ENCODE measurements around the gene VPS4B. TPM values are rescaled to one million over a fixed set of nuclear protein-coding genes. Genes with fewer than 3 reads are reported as not detected.

VPS4B gene
- 43.1 TPM for total RNA-seq (ENCODE audit: unreplicated experiment)
- long read RNA-seq, transcript VPS4B-201 (11 exons, 3,324 nt), result major isoform, 10 of 17 reads
- long read RNA-seq, partial matches to known transcripts, result 6 of 17 reads
- long read RNA-seq, other reads (novel, unspliced or antisense), result 1 of 17 reads

GRCh38 chr18:63422087-63422863, at the start of gene VPS4B:
VPS4B (minus strand) TSS chr18:63422476; CDS start chr18:63422259, 217 bp downstream.
- peaks cover 15% of the 10 kb centered on the region for H3K4me1 Mint-ChIP-seq (ENCODE audit: unreplicated experiment)
- H3K27ac Mint-ChIP-seq (ENCODE audit: unreplicated experiment), result peak within 1 kb of the TSS; percentile 99
- no peaks in the 10 kb centered on the region for H3K9me3 Mint-ChIP-seq (ENCODE audit: unreplicated experiment)
- DNase-seq (ENCODE audit: low spot score), result peak; percentile 99
- peaks cover 14% of the 10 kb centered on the region for H3K36me3 Mint-ChIP-seq (ENCODE audit: low read depth, unreplicated experiment)
- TF ChIP-seq CTCF (IDR thresholded peaks at IDR 0.05; ENCODE audit: unreplicated experiment), result no peak
- H3K4me3 Mint-ChIP-seq (ENCODE audit: unreplicated experiment), result peak within 1 kb of the TSS; percentile 99
- H3K27me3 Mint-ChIP-seq (ENCODE audit: unreplicated experiment), result peaks cover 10% of the 10 kb centered on the region

GRCh38 chr18:63470751-63471150, 48.5 kb upstream of the VPS4B start:
- DNase-seq (ENCODE audit: low spot score), result no peak
- no peaks in the 10 kb centered on the region for H3K36me3 Mint-ChIP-seq (ENCODE audit: low read depth, unreplicated experiment)
- H3K9me3 Mint-ChIP-seq (ENCODE audit: unreplicated experiment), result no peaks in the 10 kb centered on the region
- H3K4me1 Mint-ChIP-seq (ENCODE audit: unreplicated experiment), result no peaks in the 10 kb centered on the region
- H3K4me3 Mint-ChIP-seq (ENCODE audit: unreplicated experiment), result no peak overlapping the region
- H3K27me3 Mint-ChIP-seq (ENCODE audit: unreplicated experiment), result no peaks in the 10 kb centered on the region
- TF ChIP-seq CTCF (IDR thresholded peaks at IDR 0.05; ENCODE audit: unreplicated experiment), result no peak
- H3K27ac Mint-ChIP-seq (ENCODE audit: unreplicated experiment), result no peak overlapping the region

GRCh38 chr18:63468575-63468974, 46.3 kb upstream of the VPS4B start:
- H3K4me3 Mint-ChIP-seq (ENCODE audit: unreplicated experiment), result no peak overlapping the region
- no peak for TF ChIP-seq CTCF (IDR thresholded peaks at IDR 0.05; ENCODE audit: unreplicated experiment)
- H3K4me1 Mint-ChIP-seq (ENCODE audit: unreplicated experiment), result no peaks in the 10 kb centered on the region
- no peak for DNase-seq (ENCODE audit: low spot score)
- no peaks in the 10 kb centered on the region for H3K27me3 Mint-ChIP-seq (ENCODE audit: unreplicated experiment)
- H3K9me3 Mint-ChIP-seq (ENCODE audit: unreplicated experiment), result no peaks in the 10 kb centered on the region
- no peaks in the 10 kb centered on the region for H3K36me3 Mint-ChIP-seq (ENCODE audit: low read depth, unreplicated experiment)
- H3K27ac Mint-ChIP-seq (ENCODE audit: unreplicated experiment), result no peak overlapping the region

- Mint-ChIP-seq H3K36me3 (ENCODE audit: low read depth, unreplicated experiment) (no peaks in the 10 kb centered on the region), H3K27ac (ENCODE audit: unreplicated experiment) (no peak overlapping the region), H3K4me3 (ENCODE audit: unreplicated experiment) (no peak overlapping the region), H3K9me3 (ENCODE audit: unreplicated experiment) (no peaks in the 10 kb centered on the region), H3K4me1 (ENCODE audit: unreplicated experiment) (no peaks in the 10 kb centered on the region), H3K27me3 (ENCODE audit: unreplicated experiment) (no peaks in the 10 kb centered on the region)
- DNase-seq (ENCODE audit: low spot score), result no peak
- no peak for TF ChIP-seq CTCF (IDR thresholded peaks at IDR 0.05; ENCODE audit: unreplicated experiment)
Observed at GRCh38 chr18:63467699-63468098, 45.4 kb upstream of the VPS4B start.

GRCh38 chr18:63465059-63465458, 42.8 kb upstream of the VPS4B start:
- Mint-ChIP-seq H3K27me3 (ENCODE audit: unreplicated experiment) (no peaks in the 10 kb centered on the region), H3K27ac (ENCODE audit: unreplicated experiment) (no peak overlapping the region), H3K4me1 (ENCODE audit: unreplicated experiment) (no peaks in the 10 kb centered on the region), H3K9me3 (ENCODE audit: unreplicated experiment) (no peaks in the 10 kb centered on the region), H3K4me3 (ENCODE audit: unreplicated experiment) (no peak overlapping the region), H3K36me3 (ENCODE audit: low read depth, unreplicated experiment) (no peaks in the 10 kb centered on the region)
- TF ChIP-seq CTCF (IDR thresholded peaks at IDR 0.05; ENCODE audit: unreplicated experiment), result no peak
- DNase-seq (ENCODE audit: low spot score), result no peak

Measured in endothelial cell (in vitro differentiated cells).